Lower leg skin (tissue), 3 donors: ENCODE measurements around the gene DNAH14.

Experiments
- CTCF ChIP-seq, 3 donors: fragments of 450-650 bp; IDR thresholded peaks; one replicate each; pipeline ENCODE4 v1.5.1; 2016; ENCODE audit warnings: antibody characterized with exemption in 3 of 3, mild to moderate bottlenecking in 3 of 3, moderate library complexity in 2 of 3
- POLR2A ChIP-seq, 2 donors: fragments of 450-650 bp; IDR thresholded peaks; one replicate each; pipeline ENCODE4 v1.6.1; 2016 to 2017; ENCODE audit warnings: antibody characterized with exemption in 2 of 2, mild to moderate bottlenecking in 1 of 2, moderate library complexity in 1 of 2

GRCh38 chr1:224957696-224958095, 28.2 kb downstream of the DNAH14 start:
- no peak for TF ChIP-seq CTCF (IDR thresholded peaks at IDR 0.05)
- TF ChIP-seq POLR2A (IDR thresholded peaks at IDR 0.05): no peak
